T47D (cell line): ENCODE results near the gene APAF1.

Experiments used
- DNase-seq, 2 experiments: peaks; one replicate each; pipeline versions ENCODE4 v3.0.0 to v3.0.0-alpha.2; 2011 to 2012; ENCODE audit warnings: low read depth in 1 of 2, low spot score in 1 of 2
- JUND ChIP-seq: IDR thresholded peaks from 2 replicates; pipeline ENCODE4 v1.6.1; 2012; ENCODE audit warnings: low read depth
- in situ Hi-C: cut with HindIII; loops from 2 replicates; pipeline ENCODE4 v1.10.0; 2016; ENCODE audit warnings: low sequenced_read_pairs, low pct_unique_long_range_greater_than_20kb

APAF1 gene

DNA sequence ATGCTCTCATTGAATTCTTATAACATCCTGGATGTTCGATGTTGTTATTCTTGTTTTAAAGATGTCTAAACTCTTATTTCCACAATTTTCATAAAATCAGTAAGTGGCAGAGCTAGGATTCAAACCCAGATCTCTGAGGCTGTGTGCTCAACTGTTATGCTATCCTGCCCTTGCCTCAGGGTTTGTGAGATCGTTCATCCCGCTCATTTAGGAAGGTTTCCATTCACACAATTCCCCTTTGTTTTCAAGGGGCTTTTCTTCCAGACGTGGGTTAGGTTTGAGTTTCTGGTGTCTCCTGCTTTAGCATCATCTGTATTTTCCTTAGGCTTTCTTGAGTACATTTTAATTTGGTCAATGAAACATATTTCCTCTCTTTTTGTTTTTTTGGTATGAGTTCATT is 69.3 kb downstream of the APAF1 start:
- no peak for TF ChIP-seq JUND
- DNase-seq = no peak
- in situ Hi-C loops = no loop called here

DNA sequence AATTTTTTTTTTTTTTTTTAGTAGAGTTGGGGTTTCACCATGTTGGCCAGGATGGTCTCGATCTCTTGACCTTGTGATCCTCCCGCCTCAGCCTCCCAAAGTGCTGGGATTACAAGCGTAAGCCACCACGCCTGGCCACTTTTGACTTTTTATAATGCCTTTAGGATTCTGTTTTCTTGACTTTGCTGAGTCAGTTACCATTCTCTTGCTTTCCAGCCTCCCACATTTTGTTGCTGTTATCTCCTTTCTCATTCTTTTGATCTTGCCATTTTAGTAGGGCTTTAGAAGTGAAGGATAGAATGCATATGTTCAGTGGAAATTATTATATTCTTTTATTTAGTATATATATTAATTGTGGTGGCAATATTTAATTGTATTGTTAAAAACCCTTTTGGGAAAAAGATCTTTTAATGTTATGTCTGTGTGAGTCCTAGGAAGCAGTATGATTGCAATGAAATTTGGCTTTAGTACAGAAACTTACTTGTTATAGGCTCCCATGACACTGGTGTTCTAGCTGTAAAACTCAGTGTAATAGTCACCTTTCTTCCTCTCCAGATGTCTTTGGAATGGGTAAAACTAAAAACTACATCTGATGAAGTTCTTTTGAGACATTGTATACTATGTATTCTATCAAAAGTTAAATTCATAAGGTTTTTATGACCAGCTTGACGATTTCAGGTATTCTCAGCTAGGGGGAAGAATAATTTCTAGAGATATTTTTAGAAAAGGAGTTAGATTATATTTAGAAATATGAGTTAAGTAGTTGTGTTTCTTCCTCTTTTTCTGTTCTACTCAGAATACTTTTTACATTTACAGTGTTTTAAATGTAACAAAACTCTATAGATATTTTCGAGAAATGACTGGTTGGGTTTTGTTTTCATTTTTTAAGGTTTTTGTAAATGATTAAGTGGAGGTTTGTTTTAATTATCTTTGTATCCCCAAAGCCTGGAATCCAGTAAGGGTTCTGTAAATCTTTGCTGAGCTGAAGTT is 74.7 kb downstream of the APAF1 start:
- in situ Hi-C loops = no loop called here
- no peak for TF ChIP-seq JUND
- no peak for DNase-seq

DNA sequence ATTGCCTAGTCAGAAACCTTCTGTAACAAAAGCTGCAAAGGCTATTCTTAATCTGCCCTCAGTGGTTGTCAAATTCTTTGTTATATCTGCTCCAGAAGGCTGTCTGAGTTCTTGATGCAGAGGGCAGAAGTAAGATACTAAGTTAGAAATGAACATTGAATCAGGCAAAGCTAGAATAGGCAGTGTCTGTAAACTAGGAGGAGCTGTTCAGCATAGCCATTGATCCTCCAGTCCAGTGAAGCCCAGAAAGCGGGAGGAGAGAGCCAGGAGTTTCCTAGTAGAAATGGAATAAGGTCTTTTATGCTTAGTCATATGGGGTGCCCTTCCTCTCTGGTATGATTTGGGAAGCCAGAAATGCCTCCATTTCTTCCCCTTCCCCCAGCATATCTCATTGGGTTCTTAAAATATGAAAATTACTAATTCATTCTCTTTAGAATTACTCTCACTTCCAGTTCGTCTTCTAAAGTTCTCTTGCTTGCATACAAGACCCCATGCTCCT is 76.2 kb downstream of the APAF1 start:
- TF ChIP-seq JUND = no peak
- in situ Hi-C loops = no loop called here
- no peak for DNase-seq

DNA sequence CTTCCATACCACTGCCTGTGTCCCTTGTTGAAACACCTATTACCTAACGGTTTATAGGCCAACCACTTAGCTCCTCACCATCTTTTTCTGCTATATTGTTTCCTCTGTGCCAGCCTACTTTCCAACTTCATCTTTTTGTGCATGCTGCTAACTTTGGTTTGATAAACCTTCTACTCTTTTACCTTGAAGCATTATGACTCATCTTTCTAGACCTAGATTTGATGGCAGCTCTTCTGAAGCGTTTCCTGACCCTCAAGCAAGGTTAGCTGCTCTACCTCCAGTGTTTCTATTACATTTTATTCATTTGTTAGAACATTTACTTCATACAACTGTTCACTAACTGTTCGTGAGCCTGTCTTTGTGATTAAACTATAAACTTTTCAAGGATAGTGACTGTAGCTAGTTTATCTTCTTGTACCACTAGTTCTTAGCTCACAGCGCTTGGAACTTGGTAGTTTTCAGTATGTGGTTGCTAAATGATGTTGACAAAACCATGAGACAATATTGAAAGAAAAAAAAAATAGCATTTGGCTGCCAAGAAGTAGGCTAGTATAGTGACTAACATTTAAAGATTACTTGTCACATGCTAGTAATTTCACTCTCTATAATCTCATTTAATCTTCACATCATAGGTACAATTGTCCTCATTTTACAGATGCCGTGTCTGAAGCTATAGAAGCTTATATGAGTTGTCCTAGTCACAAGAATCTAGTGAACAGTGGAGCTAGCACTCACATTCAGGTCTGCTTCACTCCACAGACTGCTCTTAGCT is 79.5 kb downstream of the APAF1 start:
- no peak for DNase-seq
- no peak for TF ChIP-seq JUND
- in situ Hi-C loops = no loop called here

DNA sequence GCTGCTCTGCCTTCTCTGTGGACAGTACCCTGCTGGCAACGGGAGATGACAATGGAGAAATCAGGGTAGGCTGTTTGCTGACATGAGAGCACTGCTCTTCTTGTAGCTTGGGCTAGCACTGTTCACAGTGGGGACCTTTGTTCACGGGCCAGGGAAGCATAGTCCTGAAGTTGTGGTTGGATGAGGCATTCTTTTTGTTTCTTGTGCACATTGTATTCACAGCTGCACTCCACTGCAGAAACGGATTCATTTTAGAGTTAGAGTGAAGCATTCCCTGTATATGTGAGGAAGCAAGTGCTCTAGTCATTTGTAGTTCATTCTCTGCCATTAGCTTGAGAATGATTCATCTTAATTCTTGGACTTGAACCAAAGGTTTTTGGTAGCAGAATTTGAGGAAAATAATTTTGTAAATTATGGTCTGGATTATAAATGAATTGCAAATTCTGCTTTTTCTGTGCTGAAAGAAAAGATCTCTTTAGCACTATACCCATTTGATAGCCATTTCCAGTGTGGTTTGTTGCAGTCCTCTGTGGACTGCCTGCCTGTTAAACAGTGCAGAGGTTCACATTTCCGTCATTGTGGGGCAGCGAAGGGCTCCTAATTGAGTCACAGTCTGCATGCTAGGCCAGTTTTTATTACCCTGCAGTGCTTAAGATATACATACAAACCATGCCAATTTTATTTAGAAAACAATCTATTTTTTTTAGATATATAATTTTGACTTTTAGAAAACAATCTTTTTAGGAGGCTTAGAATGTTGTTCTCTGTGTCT is 80.6 kb downstream of the APAF1 start:
- in situ Hi-C loops = no loop called here
- peak; percentile 46 to 64 for DNase-seq
- TF ChIP-seq JUND = no peak

DNA sequence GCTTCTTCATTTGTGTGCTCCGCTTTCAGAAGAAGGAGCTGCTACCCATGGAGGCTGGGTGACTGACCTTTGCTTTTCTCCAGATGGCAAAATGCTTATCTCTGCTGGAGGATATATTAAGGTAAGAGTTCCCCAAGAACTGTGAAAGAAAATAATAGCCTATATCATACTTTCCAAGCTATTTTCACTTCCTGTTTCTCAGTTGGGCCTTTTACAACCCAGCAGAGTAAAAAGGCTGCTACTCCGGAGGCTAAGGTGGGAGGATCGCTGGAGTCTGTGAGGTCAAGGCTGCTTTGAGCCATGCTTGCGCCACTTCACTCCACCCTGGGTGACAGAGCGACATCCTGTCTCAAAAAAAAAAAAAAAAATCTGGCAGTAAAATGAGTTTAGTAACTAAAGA is 82.1 kb downstream of the APAF1 start:
- in situ Hi-C loops = no loop called here
- no peak for DNase-seq
- no peak for TF ChIP-seq JUND

DNA sequence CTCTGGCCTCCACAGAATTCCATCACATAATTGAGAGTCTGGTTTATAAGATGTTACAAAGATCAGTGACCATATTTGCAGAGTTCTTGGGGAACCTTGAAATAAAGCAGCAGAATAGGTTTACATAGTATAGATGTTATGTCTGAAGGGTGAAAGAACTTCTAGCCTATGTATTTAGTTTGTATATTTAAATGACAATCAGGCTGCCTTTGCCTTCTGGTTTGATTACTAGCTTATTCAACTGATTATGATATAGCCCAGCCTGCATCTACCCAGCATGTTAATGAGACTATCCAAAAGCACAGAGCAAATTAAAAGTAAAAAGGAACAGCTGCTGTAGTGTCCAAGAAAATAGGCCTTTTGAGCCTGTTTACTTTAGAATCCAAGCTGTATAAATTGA is 85.3 kb downstream of the APAF1 start:
- no peak for DNase-seq
- no peak for TF ChIP-seq JUND
- in situ Hi-C loops = no loop called here

DNA sequence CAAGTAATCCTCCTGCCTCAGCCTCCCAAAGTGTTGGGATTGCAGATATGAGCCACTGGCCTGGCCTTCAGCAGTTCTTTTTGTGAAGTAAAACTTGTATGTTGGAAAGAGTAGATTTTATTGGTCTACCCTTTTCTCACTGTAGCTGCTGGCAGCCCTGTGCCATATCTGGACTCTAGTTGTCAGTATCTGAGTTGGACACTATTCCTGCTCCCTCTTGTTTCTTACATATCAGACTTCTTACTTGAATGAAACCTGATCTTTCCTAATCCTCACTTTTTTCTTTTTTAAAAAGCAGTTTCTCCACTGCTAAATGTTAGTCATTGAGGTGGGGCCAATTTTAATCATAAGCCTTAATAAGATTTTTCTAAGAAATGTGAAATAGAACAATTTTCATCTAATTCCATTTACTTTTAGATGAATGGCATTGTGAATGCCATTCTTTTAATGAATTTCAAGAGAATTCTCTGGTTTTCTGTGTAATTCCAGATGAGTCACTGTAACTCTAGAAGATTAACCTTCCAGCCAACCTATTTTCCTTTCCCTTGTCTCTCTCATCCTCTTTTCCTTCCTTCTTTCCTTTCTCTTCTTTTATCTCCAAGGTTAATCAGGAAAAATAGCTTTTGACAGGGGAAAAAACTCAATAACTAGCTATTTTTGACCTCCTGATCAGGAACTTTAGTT is 88.7 kb downstream of the APAF1 start:
- in situ Hi-C loops = no loop called here
- DNase-seq = no peak
- no peak for TF ChIP-seq JUND

DNA sequence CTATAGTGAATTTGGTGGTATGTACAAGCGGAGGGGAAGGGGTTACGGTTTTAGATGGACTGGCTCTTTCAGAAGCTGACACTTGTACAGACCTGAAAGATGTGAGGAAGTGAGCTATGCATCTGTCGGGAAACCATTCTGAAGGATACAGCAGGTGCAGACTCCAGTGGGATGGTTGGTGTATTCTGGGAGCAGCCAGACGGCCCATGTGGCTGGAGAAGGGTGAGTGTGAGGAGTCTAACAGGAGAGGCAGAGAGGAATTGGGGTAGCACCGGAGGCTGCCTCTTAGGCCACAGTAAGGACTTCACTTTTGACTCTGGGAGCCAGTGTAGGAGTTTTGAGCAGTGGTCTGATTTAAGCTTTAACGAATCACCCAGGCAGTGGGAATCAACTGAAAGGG is 90.7 kb downstream of the APAF1 start:
- no peak for TF ChIP-seq JUND
- no peak for DNase-seq
- in situ Hi-C loops = no loop called here

DNA sequence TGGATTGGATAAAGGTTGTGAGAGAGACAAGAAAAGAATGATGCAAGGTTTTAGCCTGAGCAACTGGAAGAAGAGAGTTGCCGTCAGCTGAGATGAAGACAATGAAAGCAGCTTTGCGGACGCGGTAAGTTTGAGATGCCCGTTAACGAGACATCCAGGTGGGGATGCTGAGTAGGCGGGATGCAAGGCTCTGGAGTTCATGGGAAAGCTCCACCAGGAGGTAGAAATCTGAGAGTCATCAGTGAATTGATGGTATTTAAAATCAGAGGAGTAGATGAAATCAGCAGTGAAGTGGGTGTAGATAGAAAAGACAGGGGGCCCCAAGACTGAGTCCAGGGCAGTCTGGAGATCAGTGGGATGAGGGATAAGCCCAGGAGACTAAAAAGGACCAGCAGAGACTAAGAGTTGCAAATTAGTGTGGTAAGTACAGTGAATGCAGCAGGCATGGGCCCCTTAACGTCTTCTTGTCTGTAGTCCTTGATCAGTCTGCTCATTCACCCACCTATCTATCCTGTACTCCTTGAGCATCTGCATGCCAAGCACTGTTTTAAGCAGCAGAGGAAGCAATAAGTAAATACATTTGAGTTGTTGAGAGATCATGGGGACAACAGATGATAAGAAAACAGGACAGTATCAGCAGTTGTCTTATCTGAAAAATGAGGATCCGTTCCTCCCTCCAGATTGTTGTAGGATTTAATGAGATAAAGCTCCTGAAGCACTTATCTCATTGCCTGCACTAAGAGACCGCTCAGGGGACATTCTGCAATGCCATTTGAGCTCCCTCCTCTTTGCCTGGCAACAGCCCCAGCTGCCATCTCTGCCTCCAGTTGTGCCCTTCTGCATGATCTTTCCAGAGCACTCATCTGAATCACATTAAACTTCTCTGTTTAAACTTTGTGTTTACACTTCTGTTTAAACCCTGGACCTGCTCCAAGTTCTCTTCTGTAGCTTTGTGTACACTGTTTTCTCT is 91.5 kb downstream of the APAF1 start:
- in situ Hi-C loops = no loop called here
- peak in 1 of 2 experiments; percentile 33 for DNase-seq
- no peak for TF ChIP-seq JUND

DNA sequence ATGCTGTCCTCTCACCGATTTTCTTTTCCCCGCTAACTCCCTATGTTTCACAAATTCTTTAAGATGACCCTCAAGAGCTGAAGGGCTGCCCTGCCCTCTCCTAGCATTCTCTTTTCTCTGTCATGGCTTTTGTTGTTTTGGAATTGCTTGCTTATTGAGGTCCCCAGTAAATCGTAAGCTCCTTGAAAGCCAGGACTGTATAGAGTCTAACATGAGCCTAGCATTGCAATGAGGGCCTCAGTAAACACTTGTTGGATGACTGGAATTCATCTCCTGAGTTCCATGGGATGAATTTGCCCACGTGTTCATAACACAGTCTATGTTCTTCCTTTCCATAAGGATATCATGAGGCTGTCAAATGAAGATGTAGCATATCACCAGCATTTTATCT is 92.2 kb downstream of the APAF1 start:
- TF ChIP-seq JUND = no peak
- no peak for DNase-seq
- in situ Hi-C loops = no loop called here
